H7 (cell line): ENCODE measurements around the gene HMX2. TPM values are rescaled to one million over a fixed set of nuclear protein-coding genes. Genes with fewer than 3 reads are reported as not detected.

Source experiments
- DNase-seq: peaks from one replicate; pipeline ENCODE4 v3.0.0; 2012
- H3K27me3 ChIP-seq: 2 replicates; pipeline ENCODE4 v1.6.0; 2011; ENCODE audit warnings: mild to moderate bottlenecking, low read length; ENCODE audit not compliant: control insufficient read depth, insufficient read depth
- H3K36me3 ChIP-seq: replicated peaks from 2 replicates; pipeline ENCODE4 v1.5.1; 2011; ENCODE audit warnings: low read length; ENCODE audit not compliant: control insufficient read depth, insufficient read depth
- H3K4me3 ChIP-seq: 2 replicates; pipeline ENCODE4 v1.5.1; 2011; ENCODE audit warnings: low read depth, mild to moderate bottlenecking, control low read depth, low read length, moderate library complexity; ENCODE audit not compliant: insufficient read depth
- total RNA-seq: library from RNA; depleted of rRNA; stranded (reverse); fragments of >200 nt; shearing (Covaris generic); gene quantifications from 2 replicates; pipeline ENCODE4 v1.2.3, GENCODE V29; 2014; rRNA removed

Gene HMX2
- total RNA-seq, 1 experiment from 2014 or later, result not detected

DNA sequence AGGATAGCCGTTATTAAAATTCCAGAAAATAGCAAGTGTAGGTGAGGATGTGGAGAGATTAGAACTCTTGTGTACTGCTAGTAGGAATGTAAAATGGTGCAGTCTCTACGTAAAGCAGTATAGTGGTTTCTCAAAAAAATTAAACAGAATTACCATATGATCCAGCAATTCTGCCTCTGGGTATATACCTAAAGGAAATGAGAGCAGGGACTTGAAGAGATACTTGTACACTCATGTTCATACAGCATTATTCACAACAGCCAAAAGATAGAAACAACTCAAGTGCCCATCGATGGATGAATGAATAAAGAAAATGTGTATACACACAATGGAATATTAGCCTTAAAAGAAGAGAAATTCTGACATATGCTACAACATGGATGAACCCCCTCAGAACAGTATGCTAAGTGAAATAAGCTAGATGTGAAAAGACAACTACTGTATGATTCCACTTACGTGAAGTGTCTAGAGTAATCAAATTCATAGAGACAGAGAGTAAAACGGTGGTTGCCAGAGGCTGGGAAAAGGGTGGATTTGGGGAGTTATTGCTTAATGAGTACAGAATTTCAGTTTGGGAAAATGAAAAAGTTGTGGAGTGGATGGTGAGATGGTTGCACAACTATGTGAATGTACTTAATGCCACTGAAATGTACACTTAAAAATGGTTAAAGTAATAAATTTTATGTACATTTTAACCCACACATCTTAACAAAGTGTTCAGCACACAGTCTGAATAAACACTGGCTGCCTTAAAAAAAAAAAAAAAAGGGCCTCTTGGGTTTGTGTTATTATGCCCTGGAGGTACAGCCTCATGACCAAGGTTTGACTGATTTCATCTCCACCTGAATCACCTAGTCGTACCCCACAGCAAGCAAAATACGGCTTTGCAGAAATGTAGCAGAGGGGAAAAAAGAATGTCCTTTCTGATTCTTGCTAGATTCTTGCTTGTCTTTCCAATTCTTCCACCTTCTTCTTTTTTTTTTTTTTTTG is 32.5 kb downstream of the HMX2 start:
- H3K36me3 ChIP-seq, result peaks cover 1% of the 10 kb centered on the region; the same call in 1 of the 2 replicates
- H3K27me3 ChIP-seq, result no peaks in the 10 kb centered on the region
- no peak overlapping the region for H3K4me3 ChIP-seq
- DNase-seq, result no peak

- Histone ChIP-seq H3K27me3 (no peaks in the 10 kb centered on the region), H3K4me3 (no peak overlapping the region), H3K36me3 (no peaks in the 10 kb centered on the region)
- DNase-seq, result no peak
Measured at GRCh38 chr10:123183724-123184123, 35.8 kb downstream of the HMX2 start.

DNA sequence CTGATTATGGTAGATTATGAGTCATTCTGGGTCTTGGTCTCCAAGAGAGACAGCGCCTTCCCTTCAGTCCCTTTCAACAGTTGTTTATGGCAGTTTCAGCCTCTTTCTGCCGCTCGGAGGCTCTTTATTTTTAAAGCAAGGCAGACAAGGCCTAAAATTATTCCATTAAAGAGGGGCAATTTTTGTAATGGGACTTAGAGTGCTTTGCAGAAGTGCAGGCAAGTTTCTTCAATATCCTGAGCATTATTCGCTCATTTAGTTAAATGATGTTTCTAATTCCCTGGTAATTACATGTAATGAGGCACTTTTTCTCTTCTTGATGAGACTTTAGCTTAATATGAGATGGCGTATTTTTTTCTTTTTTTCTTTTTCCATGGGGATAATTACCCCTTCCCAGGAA is 39.8 kb downstream of the HMX2 start:
- H3K4me3 ChIP-seq, result no peak overlapping the region
- no peaks in the 10 kb centered on the region for H3K36me3 ChIP-seq
- no peaks in the 10 kb centered on the region for H3K27me3 ChIP-seq
- no peak for DNase-seq

DNA sequence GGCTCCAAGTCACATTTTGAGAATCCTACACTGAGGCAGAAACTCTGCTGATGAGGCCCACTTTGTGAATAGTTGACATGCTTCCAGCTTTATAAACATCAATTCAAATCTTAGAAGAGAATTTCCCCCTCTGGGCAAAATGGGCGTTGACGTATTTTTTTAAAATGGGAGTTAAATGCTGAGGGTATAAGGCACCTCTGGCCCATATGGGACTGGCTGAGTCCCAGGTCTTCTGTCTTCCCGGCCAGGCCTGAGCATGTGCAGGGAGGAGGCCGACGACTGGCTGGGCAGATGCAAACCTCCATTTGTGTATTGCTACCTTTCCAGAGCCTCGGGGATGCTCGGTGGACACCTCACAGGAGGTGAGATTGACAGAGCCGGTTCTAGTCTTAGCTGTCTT is 44.0 kb downstream of the HMX2 start:
- no peak for DNase-seq
- Histone ChIP-seq H3K27me3 (no peaks in the 10 kb centered on the region), H3K36me3 (no peaks in the 10 kb centered on the region), H3K4me3 (no peak overlapping the region)

DNA sequence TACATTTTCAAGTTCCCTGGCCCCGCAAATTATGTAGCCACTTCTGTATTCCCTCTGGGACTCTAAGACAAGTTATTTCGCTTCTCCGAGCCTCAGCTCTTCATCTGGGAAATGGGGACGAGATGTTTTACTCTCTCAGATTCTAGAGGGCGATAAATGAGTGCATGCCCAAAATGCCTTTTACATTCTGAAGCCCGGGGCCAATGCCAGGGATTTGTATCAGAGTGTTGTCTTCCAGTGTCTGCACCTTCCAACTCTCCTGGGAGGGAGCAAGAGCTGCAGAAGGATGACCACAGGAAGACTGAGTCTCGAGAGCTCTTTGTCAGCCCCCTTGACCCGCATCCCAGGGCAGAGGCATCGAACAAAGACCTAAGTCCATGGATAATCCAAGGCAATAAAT is 46.1 kb downstream of the HMX2 start:
- H3K27me3 ChIP-seq, result no peaks in the 10 kb centered on the region
- no peak overlapping the region for H3K4me3 ChIP-seq
- H3K36me3 ChIP-seq, result no peaks in the 10 kb centered on the region
- DNase-seq, result no peak

Other genes with a start within 250 kb of the HMX2 start
- gene FAM24A, start 237.5 kb upstream of the HMX2 start, total RNA-seq, result not detected in 2 replicates
- 7.2 and 10.3 TPM in 2 replicates for gene C10orf88, start 193.9 kb upstream of the HMX2 start, total RNA-seq
- 6.1 and 7.8 TPM in 2 replicates for gene PSTK, start 167.7 kb upstream of the HMX2 start, total RNA-seq
- gene IKZF5, start 139.3 kb upstream of the HMX2 start, total RNA-seq, result 3.4 and 5.0 TPM in 2 replicates
- 5.4 and 5.7 TPM in 2 replicates for gene ACADSB, start 139.1 kb upstream of the HMX2 start, total RNA-seq
- not detected in 2 replicates for gene HMX3, start 12.2 kb upstream of the HMX2 start, total RNA-seq
- gene BUB3, start 6.3 kb downstream of the HMX2 start, total RNA-seq, result 338 and 359 TPM in 2 replicates